ENCODE data around the gene DROSHA.
A peak's percentile ranks its signal among the peaks of the same experiment; 100 is the strongest.

- peak; percentile 36 for TF ChIP-seq CTCF (IDR thresholded peaks at IDR 0.05; ENCODE audit: borderline replicate concordance, extremely low read depth, low read length, poor library complexity, severe bottlenecking)
- no peak for TF ChIP-seq EZH2 (IDR thresholded peaks at IDR 0.05; ENCODE audit: borderline replicate concordance, low read depth, low read length, severe bottlenecking)
These were observed at the start of gene DROSHA, which contains the start of gene C5orf22 for GRCh38 chr5:31531888-31532547.

Measured in DND-41 (cell line).